ENCODE measurements around the gene KREMEN1. TPM values are rescaled to one million over a fixed set of nuclear protein-coding genes. Genes with fewer than 3 reads are reported as not detected.

Gene KREMEN1
- total and polyA plus RNA-seq, 10 of the 15 experiments (the other 5 are each of a cell fraction or from before 2014, with no cell fraction given): 0.10 to 2.5 (median 0.20) TPM; not detected in 1

DNA sequence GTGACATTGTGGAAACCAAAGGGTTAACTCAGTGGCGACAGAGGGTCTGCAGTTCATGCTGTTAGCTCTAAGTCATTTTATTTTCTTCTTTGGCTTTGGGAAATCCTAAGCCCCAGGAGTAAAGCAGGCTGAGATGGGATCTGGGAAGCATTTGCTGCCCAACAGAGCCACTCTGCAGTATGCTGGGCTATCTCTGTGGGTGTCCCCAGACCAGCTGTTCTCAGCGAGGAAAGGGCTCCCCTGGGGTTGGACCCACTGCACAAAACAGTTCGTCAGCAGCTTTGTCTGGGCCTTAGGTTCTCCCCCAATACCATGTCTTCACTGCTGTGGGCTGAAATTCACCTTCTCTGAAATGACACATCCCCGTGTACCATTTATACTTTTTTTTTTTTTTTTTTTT lies 34.0 kb downstream of the KREMEN1 start (continued):
- TF ChIP-seq, protein P1, sequence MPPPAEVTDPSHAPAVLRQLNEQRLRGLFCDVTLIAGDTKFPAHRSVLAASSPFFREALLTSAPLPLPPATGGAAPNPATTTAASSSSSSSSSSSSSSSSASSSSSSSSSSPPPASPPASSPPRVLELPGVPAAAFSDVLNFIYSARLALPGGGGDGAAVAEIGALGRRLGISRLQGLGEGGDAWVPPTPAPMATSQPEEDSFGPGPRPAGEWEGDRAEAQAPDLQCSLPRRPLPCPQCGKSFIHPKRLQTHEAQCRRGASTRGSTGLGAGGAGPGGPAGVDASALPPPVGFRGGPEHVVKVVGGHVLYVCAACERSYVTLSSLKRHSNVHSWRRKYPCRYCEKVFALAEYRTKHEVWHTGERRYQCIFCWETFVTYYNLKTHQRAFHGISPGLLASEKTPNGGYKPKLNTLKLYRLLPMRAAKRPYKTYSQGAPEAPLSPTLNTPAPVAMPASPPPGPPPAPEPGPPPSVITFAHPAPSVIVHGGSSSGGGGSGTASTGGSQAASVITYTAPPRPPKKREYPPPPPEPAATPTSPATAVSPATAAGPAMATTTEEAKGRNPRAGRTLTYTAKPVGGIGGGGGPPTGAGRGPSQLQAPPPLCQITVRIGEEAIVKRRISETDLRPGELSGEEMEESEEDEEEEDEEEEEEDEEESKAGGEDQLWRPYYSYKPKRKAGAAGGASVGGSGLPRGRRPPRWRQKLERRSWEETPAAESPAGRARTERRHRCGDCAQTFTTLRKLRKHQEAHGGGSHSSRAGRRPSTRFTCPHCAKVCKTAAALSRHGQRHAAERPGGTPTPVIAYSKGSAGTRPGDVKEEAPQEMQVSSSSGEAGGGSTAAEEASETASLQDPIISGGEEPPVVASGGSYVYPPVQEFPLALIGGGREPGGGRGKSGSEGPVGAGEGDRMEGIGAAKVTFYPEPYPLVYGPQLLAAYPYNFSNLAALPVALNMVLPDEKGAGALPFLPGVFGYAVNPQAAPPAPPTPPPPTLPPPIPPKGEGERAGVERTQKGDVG (CRISPR knock-in tag; IDR thresholded peaks at IDR 0.05): no peak
- TF ChIP-seq PML (IDR thresholded peaks at IDR 0.05; ENCODE audit: low read length): no peak
- TF ChIP-seq POLR2AphosphoS5 (IDR thresholded peaks at IDR 0.05; ENCODE audit: low read length): no peak
- TF ChIP-seq E2F4 (IDR thresholded peaks at IDR 0.05; ENCODE audit: low read depth, low read length): no peak
- no peak for TF ChIP-seq YY1 (IDR thresholded peaks at IDR 0.05; ENCODE audit: low read depth, low read length)
- TF ChIP-seq TCF3 (IDR thresholded peaks at IDR 0.05; ENCODE audit: borderline replicate concordance, insufficient read depth, low read depth, low read length): no peak
- no peak for TF ChIP-seq STAT3 (IDR thresholded peaks at IDR 0.05; ENCODE audit: low read depth, low read length)
- no peak for TF ChIP-seq ZBED1 (IDR thresholded peaks at IDR 0.05; ENCODE audit: borderline replicate concordance)
- TF ChIP-seq NBN (IDR thresholded peaks at IDR 0.05): no peak
- TF ChIP-seq CEBPB (IDR thresholded peaks at IDR 0.05; ENCODE audit: borderline replicate concordance in 1 of 2, low read depth in 2 of 2, low read length in 2 of 2): no peak
- no peak for TF ChIP-seq ASH2L (IDR thresholded peaks at IDR 0.05; ENCODE audit: borderline replicate concordance, low read depth)
